GM12874 (cell line): ENCODE data around the gene OSCP1.

Experiments used
- TF ChIP-seq, protein P1 (sequence below): IDR thresholded peaks from 2 replicates; pipeline ENCODE4 v1.5.1; 2011; ENCODE audit warnings: low read depth, mild to moderate bottlenecking, control low read depth, low read length, moderate library complexity; ENCODE audit not compliant: insufficient read depth

The OSCP1 gene

DNA sequence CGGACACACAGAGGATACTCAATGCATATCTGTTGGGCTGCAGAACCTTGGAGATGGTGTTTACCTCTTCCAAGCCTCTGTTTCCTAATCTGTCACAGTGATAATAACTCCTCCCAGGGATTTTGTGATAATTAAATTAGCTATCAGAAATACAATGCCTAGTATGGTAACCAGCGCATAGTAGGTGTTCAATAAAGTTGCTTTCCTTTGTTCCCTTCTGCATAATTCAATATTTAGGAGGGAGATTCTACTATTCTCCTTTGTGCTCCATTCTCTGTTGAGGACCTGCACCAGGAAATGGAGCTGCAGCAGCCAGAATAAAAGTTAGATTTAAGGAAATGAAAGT is 35.8 kb upstream of the OSCP1 start:
- TF ChIP-seq, protein P1, sequence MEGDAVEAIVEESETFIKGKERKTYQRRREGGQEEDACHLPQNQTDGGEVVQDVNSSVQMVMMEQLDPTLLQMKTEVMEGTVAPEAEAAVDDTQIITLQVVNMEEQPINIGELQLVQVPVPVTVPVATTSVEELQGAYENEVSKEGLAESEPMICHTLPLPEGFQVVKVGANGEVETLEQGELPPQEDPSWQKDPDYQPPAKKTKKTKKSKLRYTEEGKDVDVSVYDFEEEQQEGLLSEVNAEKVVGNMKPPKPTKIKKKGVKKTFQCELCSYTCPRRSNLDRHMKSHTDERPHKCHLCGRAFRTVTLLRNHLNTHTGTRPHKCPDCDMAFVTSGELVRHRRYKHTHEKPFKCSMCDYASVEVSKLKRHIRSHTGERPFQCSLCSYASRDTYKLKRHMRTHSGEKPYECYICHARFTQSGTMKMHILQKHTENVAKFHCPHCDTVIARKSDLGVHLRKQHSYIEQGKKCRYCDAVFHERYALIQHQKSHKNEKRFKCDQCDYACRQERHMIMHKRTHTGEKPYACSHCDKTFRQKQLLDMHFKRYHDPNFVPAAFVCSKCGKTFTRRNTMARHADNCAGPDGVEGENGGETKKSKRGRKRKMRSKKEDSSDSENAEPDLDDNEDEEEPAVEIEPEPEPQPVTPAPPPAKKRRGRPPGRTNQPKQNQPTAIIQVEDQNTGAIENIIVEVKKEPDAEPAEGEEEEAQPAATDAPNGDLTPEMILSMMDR, result no peak

DNA sequence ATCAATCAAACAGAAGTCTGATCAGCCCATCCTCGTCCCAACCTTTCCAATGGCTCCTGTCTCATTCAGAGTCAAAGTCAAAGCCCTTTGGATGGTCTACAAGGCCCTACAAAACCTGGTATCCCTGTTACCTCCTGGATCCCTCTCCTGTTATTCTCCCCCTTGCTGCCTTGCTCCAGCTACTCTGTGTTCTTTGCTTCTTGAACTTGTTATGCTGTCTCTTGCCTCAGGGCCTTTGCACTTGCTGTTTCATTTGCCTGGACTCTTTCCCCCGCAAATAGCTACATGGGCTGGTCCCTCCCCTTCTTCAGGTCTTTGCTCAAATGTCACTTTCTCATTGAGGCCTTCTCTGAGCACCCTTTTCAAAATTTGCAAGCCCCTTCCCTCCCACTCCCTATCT is 33.8 kb upstream of the OSCP1 start:
- TF ChIP-seq, protein P1, result no peak

DNA sequence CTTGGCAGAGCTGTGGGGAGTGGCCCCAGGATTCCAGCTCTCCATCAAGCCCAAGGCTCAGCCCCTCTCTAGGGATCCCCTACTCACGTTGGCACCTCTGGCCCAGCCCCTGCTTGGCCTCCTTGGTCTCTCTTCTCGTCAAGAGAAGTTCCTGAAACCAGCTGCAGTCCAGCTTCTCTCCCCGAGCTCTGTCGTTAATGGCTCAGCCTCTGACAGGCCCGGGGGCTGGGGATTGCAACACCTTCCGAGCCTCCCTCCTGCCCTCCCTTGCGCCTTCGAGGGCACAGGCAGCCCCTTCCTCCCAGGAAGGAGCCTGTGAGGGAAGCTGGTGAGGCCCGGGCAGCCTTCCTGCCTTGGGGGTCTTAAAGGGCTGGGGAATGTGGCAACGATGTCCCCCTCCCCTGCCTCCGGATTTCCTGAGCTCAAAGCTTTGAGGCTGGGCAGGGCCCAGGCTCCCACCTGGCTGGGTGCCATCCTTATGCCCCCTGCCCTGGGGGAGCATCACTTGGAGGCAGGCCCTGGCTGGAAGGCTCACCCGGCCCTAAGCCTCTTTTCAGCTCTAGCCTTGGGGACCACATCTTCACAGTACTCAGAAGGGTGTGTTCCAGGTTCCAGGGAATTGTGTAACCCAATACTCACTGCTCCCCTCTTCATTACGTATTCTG is 32.6 kb upstream of the OSCP1 start, which contains the start of gene CSF3R:
CSF3R (minus strand) TSS at position 190 of the 665 bp plus-strand sequence. CDS start 3,417 bp downstream, outside the sequence.
- TF ChIP-seq, protein P1, result no peak

DNA sequence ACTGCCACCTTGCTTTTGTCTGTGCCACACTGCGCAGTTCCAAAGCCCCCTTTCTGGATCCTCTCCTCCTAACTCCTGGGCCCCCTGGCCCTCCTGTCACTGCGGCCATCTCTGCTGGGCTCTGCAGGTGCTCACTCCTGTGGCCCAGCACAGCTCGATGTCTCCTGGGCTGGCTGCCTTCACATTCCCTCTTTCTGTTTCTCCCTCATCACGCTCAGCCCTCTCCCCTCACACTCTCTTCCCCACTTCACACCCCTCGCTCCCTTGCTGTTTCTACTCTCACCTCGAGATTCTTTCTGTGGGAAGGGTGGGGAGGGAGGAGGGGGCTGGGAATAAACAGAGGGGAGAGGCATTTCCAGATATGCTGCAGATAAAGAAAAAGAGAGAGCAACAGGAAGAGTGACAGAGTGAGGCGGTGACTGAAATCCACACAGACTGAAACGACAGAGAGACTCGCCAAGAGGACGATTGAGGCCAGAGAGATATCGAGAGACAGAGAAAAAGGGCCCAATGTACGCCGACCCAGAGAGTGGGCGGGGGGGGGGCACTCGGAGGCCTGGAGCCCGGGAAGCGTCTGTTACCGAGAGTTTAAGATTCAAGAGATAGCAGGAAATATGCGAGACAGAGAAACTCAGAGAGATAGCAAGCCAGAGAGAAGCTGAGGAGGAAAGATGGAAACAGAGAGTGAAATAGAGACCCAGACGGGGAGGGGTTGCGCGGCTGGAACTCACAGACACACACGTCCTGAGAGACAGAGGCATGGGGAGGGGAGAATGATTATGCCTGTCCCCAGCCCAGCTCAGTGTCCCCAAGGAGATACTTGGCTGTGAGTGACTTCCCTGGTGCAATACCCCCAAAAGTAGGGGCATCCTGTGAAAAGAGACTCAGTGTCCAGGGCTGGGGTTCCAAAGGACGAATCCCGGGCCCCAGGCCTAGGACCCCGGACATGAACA is 31.8 kb upstream of the OSCP1 start:
- TF ChIP-seq, protein P1, result no peak

DNA sequence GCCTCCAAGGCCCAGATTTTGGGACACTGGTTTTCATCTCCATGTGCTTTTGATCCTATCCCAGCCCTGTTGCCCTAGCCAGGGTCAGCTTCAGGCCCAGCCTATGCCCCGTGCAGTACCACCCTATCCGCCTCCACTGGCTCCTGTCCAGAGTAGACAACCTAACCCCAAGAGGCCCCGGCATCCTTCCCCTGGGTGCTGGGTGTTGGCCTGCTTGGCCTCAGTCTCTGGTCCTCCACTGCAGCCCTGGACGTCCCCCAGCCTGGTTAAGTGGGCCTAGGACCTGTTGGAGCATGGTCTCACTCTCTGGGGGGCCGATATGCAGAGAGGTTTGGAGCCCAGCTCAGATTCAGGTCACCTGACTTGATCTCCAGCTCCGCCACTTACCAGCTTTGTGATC is 30.8 kb upstream of the OSCP1 start:
- TF ChIP-seq, protein P1, result no peak

DNA sequence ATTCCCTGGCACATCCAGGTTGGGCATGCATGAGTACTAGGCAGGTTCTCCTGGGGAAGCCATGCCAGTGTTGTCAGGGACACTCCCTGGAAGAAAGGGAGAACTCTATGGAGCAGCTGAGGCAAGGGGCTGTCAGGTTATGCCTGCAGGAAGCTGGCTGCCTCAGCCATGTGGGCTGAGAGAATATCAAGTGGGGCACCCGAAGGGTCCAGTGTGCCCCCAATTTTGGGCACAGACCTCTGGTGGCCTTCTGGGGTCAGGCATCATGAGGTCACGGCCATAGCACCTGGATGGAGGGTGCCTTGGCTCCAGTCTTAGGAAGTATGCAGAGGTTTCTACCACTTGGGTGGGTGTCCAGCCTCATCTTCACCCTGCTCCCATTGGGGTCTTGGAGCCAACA is 29.9 kb upstream of the OSCP1 start:
- TF ChIP-seq, protein P1, result no peak

DNA sequence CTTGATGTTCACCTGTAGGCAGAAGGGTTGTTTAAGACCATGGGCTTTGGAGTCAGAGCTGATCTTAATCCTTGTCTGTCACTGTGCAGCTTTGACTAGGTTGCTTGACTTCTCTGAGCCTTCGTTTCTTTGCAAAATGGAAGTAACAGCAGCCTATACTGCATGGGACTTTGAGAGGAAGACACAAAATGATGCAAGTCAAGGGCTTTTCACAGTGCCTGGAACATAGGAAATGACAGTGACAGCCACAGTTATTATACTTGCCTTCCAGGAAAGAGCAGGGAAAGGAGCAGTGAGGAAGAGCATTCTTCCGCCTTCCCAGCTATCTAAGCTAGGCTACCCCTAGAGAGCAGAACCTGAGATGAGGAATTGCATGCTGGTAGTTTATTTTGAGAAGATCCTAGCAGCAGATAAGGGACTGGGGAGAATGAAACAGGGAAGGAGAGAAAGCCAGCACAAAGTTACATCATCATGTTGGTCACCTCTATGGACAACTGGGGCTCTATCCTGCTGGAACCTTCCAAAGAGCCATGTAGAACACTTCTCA is 29.3 kb upstream of the OSCP1 start:
- TF ChIP-seq, protein P1, result no peak
